ENCODE results near the gene PDE9A.

The PDE9A gene

GRCh38 chr21:42757826-42758655 is 104.6 kb downstream of the PDE9A start:
- TF ChIP-seq CTCF (IDR thresholded peaks at IDR 0.05; ENCODE audit: control extremely low read depth, extremely low read depth, low read depth, missing control alignments): no peak
- no peak for DNase-seq (ENCODE audit: extremely low spot score)
- POLR2A ChIA-PET: no interaction called here
- CTCF ChIA-PET: no interaction called here

- no peak for TF ChIP-seq CTCF (IDR thresholded peaks at IDR 0.05; ENCODE audit: control extremely low read depth, extremely low read depth, low read depth, missing control alignments)
- POLR2A ChIA-PET: no interaction called here
- CTCF ChIA-PET: no interaction called here
- no peak for DNase-seq (ENCODE audit: extremely low spot score)
These were observed 105.5 kb downstream of the PDE9A start for GRCh38 chr21:42758721-42759593.

GRCh38 chr21:42759594-42759927 is 106.1 kb downstream of the PDE9A start:
- POLR2A ChIA-PET: no interaction called here
- TF ChIP-seq CTCF (IDR thresholded peaks at IDR 0.05; ENCODE audit: control extremely low read depth, extremely low read depth, low read depth, missing control alignments): no peak
- CTCF ChIA-PET: no interaction called here
- DNase-seq (ENCODE audit: extremely low spot score): no peak

- DNase-seq (ENCODE audit: extremely low spot score): no peak
- no peak for TF ChIP-seq CTCF (IDR thresholded peaks at IDR 0.05; ENCODE audit: control extremely low read depth, extremely low read depth, low read depth, missing control alignments)
These were observed 107.0 kb downstream of the PDE9A start for GRCh38 chr21:42760361-42760950.

GRCh38 chr21:42760951-42761751 is 107.7 kb downstream of the PDE9A start:
- POLR2A ChIA-PET: no interaction called here
- TF ChIP-seq CTCF (IDR thresholded peaks at IDR 0.05; ENCODE audit: control extremely low read depth, extremely low read depth, low read depth, missing control alignments): no peak
- no peak for DNase-seq (ENCODE audit: extremely low spot score)
- CTCF ChIA-PET: no interaction called here

More at GRCh38 chr21:42760361-42760950, 107.0 kb downstream of the PDE9A start:
- ChIA-PET CTCF (no interaction called here), POLR2A (no interaction called here)

- ChIA-PET POLR2A (no interaction called here), CTCF (no interaction called here)
- no peak for DNase-seq (ENCODE audit: extremely low spot score)
- TF ChIP-seq CTCF (IDR thresholded peaks at IDR 0.05; ENCODE audit: control extremely low read depth, extremely low read depth, low read depth, missing control alignments): no peak
These were observed 108.4 kb downstream of the PDE9A start for GRCh38 chr21:42761776-42762335.
